Measurements from ENCODE around the gene PSMG2. TPM values are rescaled to one million over a fixed set of nuclear protein-coding genes. Genes with fewer than 3 reads are reported as not detected.

The PSMG2 gene
- total RNA-seq, 4 donors from 2014 or later, result 59.8 to 92.9 (median 77.2) TPM

- Histone ChIP-seq H3K36me3 (peaks cover 0 to 33% (median 12%) of the 10 kb centered on the region in 4 donors), H3K9me3 (no peaks in the 10 kb centered on the region), H3K27ac (replicated peaks in 1 of 4) (no peak overlapping the region), H3K4me3 (peak overlapping the region in 3 of 4 donors; percentile 82 to 96 (median 92)), H3K27me3 (no peaks in the 10 kb centered on the region), H3K4me1 (peaks cover 24 to 43% (median 41%) of the 10 kb centered on the region in 4 donors)
- intact Hi-C loops (cut with DNase I), result no loop called here
- WGBS, result 86% methylated on average over 3 of the region's 3 CpGs
- TF ChIP-seq POLR2A (IDR thresholded peaks at IDR 0.05; ENCODE audit: low read depth) (no peak), EP300 (IDR thresholded peaks at IDR 0.05) (no peak), POLR2AphosphoS5 (IDR thresholded peaks at IDR 0.05) (no peak)
- TF ChIP-seq, protein P1, sequence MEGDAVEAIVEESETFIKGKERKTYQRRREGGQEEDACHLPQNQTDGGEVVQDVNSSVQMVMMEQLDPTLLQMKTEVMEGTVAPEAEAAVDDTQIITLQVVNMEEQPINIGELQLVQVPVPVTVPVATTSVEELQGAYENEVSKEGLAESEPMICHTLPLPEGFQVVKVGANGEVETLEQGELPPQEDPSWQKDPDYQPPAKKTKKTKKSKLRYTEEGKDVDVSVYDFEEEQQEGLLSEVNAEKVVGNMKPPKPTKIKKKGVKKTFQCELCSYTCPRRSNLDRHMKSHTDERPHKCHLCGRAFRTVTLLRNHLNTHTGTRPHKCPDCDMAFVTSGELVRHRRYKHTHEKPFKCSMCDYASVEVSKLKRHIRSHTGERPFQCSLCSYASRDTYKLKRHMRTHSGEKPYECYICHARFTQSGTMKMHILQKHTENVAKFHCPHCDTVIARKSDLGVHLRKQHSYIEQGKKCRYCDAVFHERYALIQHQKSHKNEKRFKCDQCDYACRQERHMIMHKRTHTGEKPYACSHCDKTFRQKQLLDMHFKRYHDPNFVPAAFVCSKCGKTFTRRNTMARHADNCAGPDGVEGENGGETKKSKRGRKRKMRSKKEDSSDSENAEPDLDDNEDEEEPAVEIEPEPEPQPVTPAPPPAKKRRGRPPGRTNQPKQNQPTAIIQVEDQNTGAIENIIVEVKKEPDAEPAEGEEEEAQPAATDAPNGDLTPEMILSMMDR (IDR thresholded peaks at IDR 0.05), result no peak
- no peak for DNase-seq (ENCODE audit: extremely low spot score)
These were observed 1.7 kb upstream of the PSMG2 start for GRCh38 chr18:12701161-12701560.

GRCh38 chr18:12703096-12703567 lies 290 bp downstream of the PSMG2 start:
- no peak for DNase-seq (ENCODE audit: extremely low spot score)
- peaks cover 13 to 41% (median 25%) of the 10 kb centered on the region in 4 donors for H3K36me3 ChIP-seq
- no peak for TF ChIP-seq POLR2AphosphoS5 (IDR thresholded peaks at IDR 0.05)
- no peak for TF ChIP-seq POLR2A (IDR thresholded peaks at IDR 0.05; ENCODE audit: low read depth)
- no peak for TF ChIP-seq EP300 (IDR thresholded peaks at IDR 0.05)
- TF ChIP-seq, protein P1 (IDR thresholded peaks at IDR 0.05), result no peak
- peak overlapping the region; percentile 95 to 97 (median 96) for H3K27ac ChIP-seq (replicated peaks in 1 of 4)
- H3K4me1 ChIP-seq, result peaks cover 24 to 47% (median 41%) of the 10 kb centered on the region in 4 donors
- 0% methylated on average over 13 of the region's 28 CpGs for WGBS
- H3K27me3 ChIP-seq, result no peaks in the 10 kb centered on the region
- intact Hi-C loops (cut with DNase I), result no loop called here
- H3K9me3 ChIP-seq, result no peaks in the 10 kb centered on the region
- H3K4me3 ChIP-seq, result peak overlapping the region; percentile 82 to 96 (median 90)

DNA sequence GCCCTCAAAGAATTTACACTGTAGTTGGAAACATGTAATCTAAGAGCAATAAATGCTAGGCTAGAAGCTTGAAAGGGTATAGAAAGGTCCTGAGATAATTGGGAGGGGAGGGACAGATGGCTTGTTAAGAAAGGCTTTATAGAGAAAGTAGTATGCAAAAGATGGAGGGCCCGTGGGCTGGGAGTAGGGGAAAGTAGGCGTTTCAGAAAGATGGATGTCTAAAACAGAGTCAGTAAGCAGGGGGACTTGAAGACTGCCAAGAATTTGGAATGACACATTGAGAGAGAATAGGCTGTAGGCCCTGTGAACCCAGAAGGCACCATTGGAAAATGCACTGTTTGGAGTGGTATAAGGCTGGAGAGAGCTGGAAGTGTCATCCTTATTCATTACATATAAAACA lies 822 bp downstream of the PSMG2 start:
- DNase-seq (ENCODE audit: extremely low spot score), result peak; percentile 50
- Histone ChIP-seq H3K27me3 (no peaks in the 10 kb centered on the region), H3K27ac (replicated peaks in 1 of 4) (peak overlapping the region; percentile 95 to 97 (median 96)), H3K4me1 (peaks cover 24 to 47% (median 41%) of the 10 kb centered on the region in 4 donors), H3K9me3 (no peaks in the 10 kb centered on the region), H3K4me3 (peak overlapping the region; percentile 82 to 96 (median 90)), H3K36me3 (peaks cover 17 to 41% (median 28%) of the 10 kb centered on the region in 4 donors)
- TF ChIP-seq POLR2A (IDR thresholded peaks at IDR 0.05; ENCODE audit: low read depth), result no peak
- TF ChIP-seq EP300 (IDR thresholded peaks at IDR 0.05), result no peak
- no peak for TF ChIP-seq POLR2AphosphoS5 (IDR thresholded peaks at IDR 0.05)
- intact Hi-C loops (cut with DNase I), result no loop called here
- 2% methylated on average over 2 of the region's 2 CpGs for WGBS

GRCh38 chr18:12711446-12711845 lies 8.6 kb downstream of the PSMG2 start:
- peak; percentile 12 for DNase-seq (ENCODE audit: extremely low spot score)
- peaks cover 58 to 93% (median 90%) of the 10 kb centered on the region in 4 donors for H3K36me3 ChIP-seq
- no peak overlapping the region for H3K4me3 ChIP-seq
- H3K9me3 ChIP-seq, result no peaks in the 10 kb centered on the region
- no peak overlapping the region for H3K27ac ChIP-seq (replicated peaks in 1 of 4)
- WGBS, result 100% methylated on average over 5 of the region's 5 CpGs
- intact Hi-C loops (cut with DNase I), result no loop called here
- no peaks in the 10 kb centered on the region for H3K27me3 ChIP-seq
- no peak for TF ChIP-seq EP300 (IDR thresholded peaks at IDR 0.05)
- TF ChIP-seq, protein P1 (IDR thresholded peaks at IDR 0.05), result no peak
- no peak for TF ChIP-seq POLR2AphosphoS5 (IDR thresholded peaks at IDR 0.05)
- TF ChIP-seq POLR2A (IDR thresholded peaks at IDR 0.05; ENCODE audit: low read depth), result no peak
- peaks cover 0 to under 1% (median 0%) of the 10 kb centered on the region in 4 donors for H3K4me1 ChIP-seq

DNA sequence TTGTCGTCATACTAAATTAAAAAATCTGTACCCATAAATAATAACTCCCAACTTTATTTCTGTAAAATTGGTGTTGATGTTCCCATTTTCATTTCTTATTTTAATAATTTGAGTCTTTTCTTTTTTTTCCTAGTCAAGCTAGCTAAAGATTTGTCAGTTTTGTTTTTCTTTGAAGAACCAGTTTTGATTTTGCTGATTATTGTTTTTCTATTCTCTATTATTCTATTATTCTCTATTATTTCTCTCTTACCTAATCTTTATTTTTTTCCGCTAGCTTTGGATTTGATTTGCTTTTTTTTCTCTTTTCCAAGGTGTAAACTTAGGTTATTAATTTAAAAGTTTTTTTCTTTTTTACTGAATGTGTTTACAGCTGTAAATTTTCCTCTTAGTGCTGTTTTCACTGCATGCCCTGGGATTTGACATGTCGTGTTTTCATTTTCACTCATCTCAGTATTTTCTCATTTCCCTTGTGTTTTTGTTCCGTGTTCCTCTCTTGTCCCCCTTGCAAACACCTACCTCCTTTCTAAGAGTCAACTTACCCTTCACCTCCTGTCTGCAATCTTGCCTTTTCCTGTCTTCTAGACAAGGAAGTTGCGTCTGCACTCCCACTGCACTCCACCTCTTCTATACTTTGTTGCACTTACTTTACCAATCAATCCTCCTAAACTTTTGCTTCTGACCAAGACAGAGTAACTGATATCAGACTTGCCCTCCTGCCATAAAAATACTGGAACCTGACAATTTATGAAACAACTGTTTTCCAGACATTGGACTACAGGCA lies 18.8 kb downstream of the PSMG2 start:
- H3K27ac ChIP-seq (replicated peaks in 1 of 4), result no peak overlapping the region
- H3K36me3 ChIP-seq, result peaks cover 34 to 100% (median 85%) of the 10 kb centered on the region in 4 donors
- H3K9me3 ChIP-seq, result no peaks in the 10 kb centered on the region
- H3K4me3 ChIP-seq, result no peak overlapping the region
- H3K27me3 ChIP-seq, result no peaks in the 10 kb centered on the region
- intact Hi-C loops (cut with DNase I), result no loop called here
- H3K4me1 ChIP-seq, result no peaks in the 10 kb centered on the region
- 92% methylated on average over 5 of the region's 5 CpGs for WGBS
- peak; percentile 3 for DNase-seq (ENCODE audit: extremely low spot score)
- TF ChIP-seq POLR2AphosphoS5 (IDR thresholded peaks at IDR 0.05), result no peak
- TF ChIP-seq EP300 (IDR thresholded peaks at IDR 0.05), result no peak
- TF ChIP-seq, protein P1 (IDR thresholded peaks at IDR 0.05), result no peak
- TF ChIP-seq POLR2A (IDR thresholded peaks at IDR 0.05; ENCODE audit: low read depth), result no peak
